Caki2 (cell line): ENCODE data around the gene RNF144A. TPM values are rescaled to one million over a fixed set of nuclear protein-coding genes. Genes with fewer than 3 reads are reported as not detected.

Experiments
- DNase-seq: peaks from one replicate; pipeline ENCODE4 v3.0.0-alpha.2; 2015; ENCODE audit warnings: low read depth
- in situ Hi-C: cut with HindIII; loops from 2 replicates; pipeline ENCODE4 v1.10.0; 2016; ENCODE audit warnings: low sequenced_read_pairs, low pct_unique_long_range_greater_than_20kb, mixed read lengths
- total RNA-seq: library from RNA; depleted of rRNA; stranded (reverse); fragments of >200 nt; shearing (Covaris generic); gene quantifications from 2 replicates; pipeline ENCODE4 v1.2.3, GENCODE V29; 2014; ENCODE audit warnings: low replicate concordance

Gene RNF144A
- total RNA-seq, 1 experiment from 2014 or later = 5.0 TPM

DNA sequence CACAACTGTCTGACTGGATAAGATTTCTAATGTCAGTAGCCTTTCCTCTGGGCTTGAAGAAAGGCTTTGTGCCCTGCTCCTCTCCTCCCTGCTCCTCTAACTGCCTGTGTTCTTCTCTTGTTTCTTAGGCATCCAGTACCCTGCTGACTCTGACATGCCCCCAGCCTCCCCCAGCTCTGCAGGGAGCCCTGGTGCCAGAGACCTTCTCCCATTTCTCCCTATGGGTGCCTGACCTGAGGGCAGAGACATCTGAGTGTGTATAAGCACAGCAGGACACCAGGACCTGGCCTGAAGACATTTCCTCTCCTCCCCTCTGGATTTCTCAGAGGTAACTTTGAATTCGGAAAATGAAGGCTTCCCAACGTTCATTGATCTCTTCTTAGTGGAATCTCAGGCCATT lies 23.6 kb downstream of the RNF144A start:
- no peak for DNase-seq
- in situ Hi-C loops = no loop called here

DNA sequence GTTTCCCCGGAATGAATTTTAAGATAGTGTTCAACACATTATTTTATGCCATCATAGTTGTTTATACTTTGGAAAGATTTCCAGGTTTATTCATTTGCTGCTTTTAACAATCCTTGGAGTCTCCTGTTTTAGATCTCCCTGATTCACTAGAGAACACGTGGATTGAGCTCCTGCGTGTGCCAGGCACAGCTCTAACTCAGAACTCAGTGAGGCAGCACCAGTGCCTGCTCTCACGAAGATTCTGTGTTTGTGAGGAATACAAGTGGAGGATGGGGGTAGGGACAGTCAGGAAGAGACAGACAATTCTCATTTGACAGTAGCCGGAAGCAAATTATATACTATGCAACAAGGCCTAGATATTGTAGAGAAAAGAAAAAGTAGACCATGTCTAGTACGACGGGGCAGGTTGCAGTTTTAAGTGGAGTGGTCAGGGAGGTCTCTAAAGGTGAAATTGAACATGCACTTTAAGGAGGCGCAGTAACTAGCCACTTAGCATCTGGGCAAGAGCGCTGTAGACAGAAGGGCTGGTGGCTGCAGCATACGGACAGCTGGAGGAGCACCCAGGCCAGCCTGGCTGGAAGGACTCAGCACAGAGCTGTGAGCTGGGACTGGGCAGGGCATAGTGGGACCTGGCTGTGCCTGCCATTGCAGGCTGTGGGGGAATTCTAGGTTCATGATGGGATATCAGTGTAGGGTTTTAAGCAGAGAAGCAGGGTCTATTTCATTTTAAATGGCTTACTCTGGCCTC lies 24.3 kb downstream of the RNF144A start:
- DNase-seq = no peak
- in situ Hi-C loops = no loop called here

DNA sequence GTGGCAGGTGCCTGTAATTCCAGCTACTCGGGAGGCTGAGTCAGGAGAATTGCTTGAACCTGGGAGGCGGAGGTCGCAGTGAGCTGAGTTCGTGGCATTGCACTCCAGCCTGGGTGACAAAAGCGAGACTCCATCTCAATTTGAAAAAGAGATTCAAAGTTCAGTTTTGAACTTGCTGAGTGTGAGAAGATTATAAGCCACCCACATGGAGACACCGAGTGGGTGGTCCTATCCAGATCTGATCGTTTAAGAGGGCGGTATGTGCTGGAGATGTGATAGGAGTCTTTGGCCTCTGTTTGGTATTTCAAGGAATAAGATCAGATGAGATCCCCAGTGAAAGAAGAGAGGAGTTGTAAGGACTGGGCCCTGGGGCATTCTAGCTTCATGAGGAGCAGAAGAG lies 25.6 kb downstream of the RNF144A start:
- in situ Hi-C loops = no loop called here
- DNase-seq = no peak

DNA sequence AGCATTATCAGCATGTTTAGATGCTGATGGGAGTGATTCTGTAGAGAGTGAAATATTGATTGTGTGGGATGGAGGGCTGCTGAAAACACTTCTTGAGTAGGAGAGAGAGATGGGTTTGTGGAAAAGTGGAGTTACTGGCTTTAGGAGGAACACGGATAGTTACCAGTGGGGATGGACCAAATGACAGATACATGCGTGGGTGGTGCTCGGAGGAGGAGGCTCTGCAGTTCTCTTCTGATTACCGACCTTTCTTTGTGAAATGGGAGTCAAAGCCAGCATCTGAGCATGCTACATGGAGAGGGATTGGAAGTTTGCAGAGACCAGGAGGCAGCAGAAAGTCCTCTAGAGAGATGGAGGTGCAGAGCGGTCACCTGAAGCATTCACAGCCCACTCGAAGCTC lies 26.3 kb downstream of the RNF144A start:
- no peak for DNase-seq
- in situ Hi-C loops = no loop called here

DNA sequence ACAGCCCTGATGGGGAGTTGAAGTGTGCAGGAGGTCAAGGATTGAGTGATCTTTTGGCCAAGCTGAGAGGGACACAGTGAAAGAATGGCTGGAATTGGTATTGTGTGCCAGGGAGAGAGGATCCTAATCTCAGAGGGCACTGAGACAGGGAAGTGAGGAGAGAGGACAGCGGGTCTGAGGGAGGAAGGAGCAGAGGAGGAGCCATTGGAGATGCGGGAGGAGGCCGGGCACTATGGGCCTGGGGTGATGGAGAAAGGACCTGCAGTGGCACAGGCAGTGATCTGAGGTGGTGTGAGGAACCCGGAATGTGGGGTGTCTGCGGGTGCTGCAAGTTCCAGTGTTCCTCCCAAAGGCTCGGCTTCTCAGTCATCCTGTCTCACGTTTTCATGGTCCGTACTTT lies 26.8 kb downstream of the RNF144A start:
- in situ Hi-C loops = no loop called here

DNA sequence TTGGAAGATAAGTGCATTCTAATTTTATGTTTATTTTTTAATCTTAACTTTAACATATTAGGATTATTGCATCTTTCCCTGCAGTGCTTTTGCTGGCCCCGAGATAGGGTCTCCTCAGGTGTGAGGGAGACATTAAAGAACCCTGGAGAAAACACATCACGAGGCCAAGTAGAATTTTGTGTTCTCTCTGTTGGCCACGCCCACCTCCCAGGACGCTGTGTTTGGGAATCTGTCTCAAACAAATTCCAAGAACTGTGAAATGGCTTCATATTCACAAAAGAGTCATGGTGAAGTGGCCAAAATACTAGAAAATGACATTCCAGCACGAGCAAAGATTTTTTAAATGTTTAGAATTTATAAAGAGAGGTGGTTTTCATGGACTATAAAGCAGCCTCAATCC lies 27.3 kb downstream of the RNF144A start:
- DNase-seq = no peak
- in situ Hi-C loops = no loop called here

More for the DNA sequence above, 26.8 kb downstream of the RNF144A start:
- no peak for DNase-seq

DNA sequence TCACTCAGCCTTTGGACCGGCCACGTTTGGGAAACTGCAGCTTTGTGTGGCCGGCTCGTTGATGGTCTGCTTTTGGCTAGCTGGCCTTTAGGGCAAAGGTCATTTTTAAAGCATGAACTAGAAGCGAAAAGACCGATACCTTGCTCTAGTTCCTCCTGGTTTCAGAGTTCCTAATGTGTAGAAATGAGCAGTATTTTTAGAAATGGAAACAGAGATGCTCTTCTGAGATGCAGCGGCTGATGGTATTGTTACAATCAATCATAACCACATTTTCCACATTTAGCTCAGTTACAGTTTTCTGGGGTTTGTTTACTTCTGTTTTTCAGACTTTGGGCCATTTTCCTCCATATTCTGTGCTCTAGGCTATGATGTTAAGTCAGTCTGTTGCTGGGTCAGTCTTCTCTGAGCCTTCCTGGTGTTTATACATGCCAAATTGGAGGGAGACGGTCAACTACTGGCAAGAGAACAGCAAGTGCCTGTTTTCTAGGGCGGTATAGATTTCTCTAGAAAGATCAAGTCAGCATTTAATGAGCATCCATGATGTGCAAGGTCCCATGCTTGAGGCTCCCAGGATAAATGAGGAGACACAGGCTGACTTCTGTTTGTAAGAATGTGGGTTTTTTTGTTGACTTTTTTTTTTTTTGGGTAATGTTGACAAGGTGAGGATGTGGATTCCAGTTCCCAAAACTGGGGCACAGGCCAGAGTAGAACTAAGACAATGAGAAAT lies 28.0 kb downstream of the RNF144A start:
- DNase-seq = no peak
- in situ Hi-C loops = no loop called here

DNA sequence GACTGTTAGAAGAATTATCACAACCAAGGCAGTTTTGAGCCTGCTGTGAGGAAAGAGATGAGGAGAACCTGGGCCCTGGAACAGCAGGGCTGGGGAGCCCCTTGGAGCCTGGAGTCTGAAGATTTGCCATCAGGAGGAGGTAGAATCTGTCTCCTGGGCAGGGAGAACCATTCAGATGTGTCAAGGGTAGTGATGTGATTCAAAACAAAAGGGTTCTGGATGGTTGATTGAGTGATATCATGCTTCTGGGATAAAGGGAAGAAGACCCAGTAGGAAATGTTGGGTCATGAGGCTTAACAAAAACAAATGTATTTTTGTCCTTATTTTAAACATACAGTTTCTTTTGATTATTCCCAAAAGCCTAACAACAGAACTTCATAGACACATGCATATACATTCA lies 28.6 kb downstream of the RNF144A start:
- peak; percentile 53 for DNase-seq
- in situ Hi-C loops = no loop called here

DNA sequence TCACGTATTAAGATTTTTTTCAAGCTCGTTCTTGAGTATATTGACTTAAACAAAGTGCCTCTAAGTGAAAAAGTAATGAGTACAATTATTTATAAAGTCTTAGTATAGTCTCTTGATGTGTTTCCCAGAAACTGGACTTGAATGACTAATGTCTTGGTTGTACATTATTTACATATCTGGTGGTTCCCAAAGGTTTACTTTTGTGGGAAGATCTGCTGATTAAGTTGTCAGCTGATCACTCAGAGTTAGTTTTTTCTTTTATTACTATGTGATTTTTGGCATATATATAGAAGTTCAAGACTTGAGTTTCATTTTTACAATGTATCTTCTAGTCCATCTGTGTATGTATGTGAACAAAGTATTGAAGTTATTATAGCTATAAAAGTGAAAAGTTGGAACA lies 29.5 kb downstream of the RNF144A start:
- peak; percentile 27 for DNase-seq
- in situ Hi-C loops = no loop called here

DNA sequence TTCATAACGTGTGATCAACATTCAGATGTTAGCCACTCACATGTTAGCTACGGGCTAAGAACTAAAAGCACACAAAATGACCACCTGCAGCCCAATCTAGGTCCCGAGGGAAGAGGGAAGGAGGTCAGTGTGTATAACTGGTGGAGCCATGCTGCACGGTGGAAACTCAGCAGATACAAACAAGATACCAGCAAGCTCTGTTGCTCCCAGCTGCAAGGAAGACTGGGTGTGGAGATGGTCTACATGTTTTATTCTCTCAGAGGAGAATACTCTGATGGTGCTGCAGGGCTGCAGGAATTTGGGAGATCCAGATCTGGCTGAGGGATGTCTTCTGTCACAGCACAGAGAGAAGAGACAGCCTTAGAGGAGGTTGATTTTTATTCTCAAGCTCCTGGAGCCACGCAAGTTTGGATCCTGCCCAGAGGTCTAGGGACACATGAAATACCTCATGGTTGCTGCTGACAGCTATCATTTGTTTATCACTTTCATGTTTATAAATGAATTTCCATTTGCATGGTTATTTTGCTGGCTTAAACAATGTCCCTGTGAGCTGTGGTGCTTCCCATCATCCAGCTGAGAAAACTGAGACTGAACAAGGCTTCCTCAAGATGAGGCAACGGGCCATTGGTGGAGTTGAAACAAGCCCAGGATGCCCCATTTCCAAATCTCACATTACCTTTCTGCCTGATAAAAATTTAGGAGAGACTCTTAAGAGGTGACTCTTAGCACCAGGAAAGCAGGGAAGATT lies 30.9 kb downstream of the RNF144A start:
- DNase-seq = no peak
- in situ Hi-C loops = no loop called here

DNA sequence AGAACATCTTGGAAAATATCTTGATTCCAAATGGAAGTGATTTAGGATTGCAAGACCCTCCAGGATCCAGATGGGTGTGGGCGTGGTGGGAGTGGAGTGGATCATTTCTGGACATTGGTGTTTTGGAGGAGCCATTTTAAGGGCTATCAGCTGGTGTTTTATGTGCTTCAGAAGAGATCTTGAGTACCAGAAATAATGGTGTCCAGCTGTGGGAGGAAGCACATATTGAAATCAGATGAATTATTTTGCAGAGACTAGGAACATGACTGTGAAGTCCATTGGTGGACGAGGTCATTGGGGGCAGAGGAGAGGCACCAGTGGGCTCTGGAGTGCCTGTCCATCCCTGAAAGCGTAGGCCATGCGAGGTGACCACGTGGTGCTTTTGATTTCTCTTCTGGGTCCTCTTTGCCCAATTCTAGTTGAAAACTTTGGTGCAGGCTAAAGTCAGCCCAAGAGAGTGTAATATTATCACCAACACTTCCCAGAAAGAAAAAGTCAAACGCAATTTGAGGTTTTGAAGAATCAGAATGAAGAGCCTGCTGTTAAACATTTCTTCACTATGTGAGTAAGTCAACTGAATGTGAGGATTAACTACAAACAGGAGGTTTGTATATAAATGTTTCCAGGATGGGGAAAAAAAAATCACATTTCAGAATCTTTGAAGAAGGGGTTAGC lies 31.6 kb downstream of the RNF144A start:
- in situ Hi-C loops = no loop called here
- DNase-seq = no peak

DNA sequence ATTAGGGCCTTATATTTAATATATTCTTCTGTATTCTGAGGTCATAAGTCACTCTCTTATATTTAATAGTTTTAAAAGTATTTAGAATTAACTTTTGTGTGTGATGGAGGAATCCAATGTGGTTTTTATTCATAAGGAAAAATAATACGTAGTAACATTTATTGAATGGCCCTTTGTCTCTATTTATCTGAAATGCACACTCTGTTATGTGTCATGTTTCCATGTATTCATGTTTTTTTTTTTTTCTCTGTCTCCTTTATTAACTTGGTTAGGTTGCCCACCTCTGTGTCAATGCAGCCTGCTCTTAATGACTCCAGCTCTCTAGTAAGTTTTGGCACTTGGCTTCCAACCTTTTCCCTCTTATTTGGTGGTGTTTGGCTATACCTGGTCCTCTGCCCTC lies 33.8 kb downstream of the RNF144A start:
- in situ Hi-C loops = no loop called here

DNA sequence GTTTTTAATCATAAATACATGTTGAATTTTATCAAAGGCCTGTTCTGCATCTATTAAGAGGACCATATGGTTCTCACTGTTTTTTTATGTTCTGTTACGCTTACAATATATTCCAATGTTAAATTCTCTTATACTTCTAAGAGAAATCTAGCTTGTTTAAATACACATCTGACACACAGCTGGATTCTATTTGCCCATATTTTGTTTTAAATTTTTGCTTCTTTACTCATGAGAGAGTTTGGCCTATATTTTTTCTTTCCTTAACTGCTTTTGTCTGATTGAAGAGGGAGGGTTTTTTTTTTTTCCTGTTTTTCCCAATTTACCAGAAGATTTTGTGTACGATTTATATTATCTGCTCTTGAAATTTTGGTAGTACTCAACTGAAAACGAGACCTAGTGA lies 34.9 kb downstream of the RNF144A start:
- in situ Hi-C loops = no loop called here
- DNase-seq = no peak

More for the DNA sequence above, 33.8 kb downstream of the RNF144A start:
- no peak for DNase-seq

DNA sequence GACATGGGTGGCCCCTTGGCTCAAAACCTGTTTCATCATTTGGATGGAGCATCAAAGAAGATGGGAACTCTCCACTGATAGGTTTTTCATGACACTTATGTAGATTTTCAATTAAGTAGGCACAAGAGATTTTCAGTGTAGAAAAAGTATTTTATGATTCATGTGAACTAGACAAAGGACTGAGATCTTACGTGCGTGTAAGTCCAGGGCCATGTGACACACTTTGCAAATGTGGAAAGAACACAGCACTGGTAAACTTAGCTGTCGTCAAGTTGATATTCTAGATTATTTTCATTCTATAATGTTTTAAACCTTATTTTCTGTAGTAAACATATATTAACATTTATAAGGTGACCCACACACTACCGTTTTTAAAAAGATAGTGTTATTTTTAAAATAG lies 37.4 kb downstream of the RNF144A start:
- no peak for DNase-seq
- in situ Hi-C loops = no loop called here

DNA sequence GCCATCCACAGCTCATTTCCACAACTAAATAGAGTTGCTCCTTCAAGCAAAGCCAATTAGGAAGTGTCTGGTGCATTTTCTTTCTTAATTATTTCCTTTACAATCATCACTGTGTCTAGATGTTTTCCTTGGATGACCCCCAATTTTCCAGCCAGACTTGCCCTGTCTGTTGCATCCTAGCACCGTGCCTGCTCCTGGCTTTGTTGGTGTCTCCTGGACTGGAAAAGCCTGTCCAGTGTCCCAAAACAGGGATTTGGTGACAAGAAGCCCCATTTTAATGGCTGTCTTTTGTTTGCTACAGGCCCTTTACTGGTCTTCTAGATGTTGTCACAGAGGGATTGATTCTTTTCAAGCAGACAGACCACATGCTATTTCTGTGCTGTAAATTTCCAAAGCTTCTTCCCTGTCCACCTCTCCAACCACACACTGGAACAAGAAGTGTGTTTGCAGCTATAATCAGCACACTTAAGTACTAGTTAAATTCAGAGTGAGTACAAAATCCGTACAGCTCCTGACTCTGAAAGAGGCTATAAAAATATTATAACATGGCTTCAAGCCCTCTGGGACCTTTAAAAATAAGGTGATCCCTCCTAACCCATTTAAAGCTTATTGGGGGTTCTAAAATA lies 38.4 kb downstream of the RNF144A start:
- DNase-seq = no peak
- in situ Hi-C loops = no loop called here

DNA sequence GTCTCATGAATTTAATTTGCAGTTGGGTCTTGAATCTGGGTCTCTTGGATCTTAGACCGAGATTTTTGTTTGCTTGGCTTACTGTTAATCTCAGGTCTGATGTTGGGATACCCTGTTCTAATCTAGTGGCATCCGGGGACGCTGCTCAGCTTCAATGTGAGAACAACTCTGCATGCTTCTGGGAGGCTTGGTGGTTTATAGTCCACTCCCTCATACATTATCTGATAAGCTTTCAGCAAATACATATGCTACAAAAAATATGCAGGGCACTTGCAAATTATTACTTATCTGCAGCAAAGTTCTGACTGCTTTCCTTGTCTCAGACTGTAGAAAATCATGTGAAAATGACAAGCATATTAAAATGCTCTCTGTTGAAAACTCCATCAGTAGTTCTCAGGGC lies 39.4 kb downstream of the RNF144A start:
- no peak for DNase-seq
- in situ Hi-C loops = no loop called here

DNA sequence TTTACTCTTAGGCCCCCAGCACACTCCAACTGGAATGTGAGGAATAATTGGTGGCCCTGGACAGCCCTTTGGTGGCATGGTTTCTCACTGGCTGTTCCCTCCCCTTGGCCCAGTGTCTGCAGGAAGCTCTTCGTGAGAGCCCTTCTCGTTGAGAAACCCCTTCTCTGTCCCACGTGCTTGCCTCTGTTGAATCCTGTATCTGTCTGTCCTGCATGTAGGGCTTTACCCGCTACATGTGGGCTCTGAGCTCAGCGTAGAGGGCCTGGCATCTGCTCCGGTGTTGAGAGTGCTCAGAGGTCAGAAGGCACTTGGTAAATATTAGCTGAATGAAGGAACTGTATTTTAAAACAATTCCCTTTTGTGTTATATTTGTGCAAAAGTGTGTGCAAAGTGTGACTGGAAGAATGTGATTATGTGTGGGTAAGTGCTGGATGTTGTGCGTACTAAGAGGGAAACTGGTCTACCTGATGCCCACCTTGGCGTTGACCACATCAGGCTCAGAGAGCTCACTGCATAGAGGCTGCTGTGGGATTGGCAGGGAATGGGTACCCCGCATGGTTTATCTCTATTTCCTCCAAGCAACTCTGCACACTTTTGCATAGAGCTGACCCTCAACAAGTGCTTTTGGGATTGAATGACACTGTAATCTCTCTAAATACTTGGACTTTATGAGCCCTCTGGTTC lies 40.0 kb downstream of the RNF144A start:
- no peak for DNase-seq
- in situ Hi-C loops = no loop called here
